OCI-LY1 (cell line): ENCODE results near the gene MAPKAPK3.

ENCODE experiments used
- H2AFZ ChIP-seq: fragments of 200-600 bp; sonication (generic), shearing (Covaris generic); 2 replicates; pipeline ENCODE4 v1.6.0; 2014; ENCODE audit warnings: antibody characterized with exemption, mild to moderate bottlenecking, low read length
- H3F3A ChIP-seq: fragments of 200-600 bp; sonication (generic), shearing (Covaris generic); 2 replicates; pipeline ENCODE4 v1.6.0; 2014; ENCODE audit warnings: mild to moderate bottlenecking, antibody characterized with exemption, low read length, moderate library complexity; ENCODE audit not compliant: insufficient read depth
- H3K27ac ChIP-seq: fragments of 200-600 bp; sonication (generic); 2 replicates; pipeline ENCODE4 v1.5.1; 2014; ENCODE audit warnings: low read length, mixed run types, mild to moderate bottlenecking, low read depth; ENCODE audit not compliant: poor library complexity, severe bottlenecking
- H3K27me3 ChIP-seq: fragments of 200-600 bp; sonication (generic); 2 replicates; pipeline ENCODE4 v1.6.0; 2014; ENCODE audit warnings: antibody characterized with exemption, mild to moderate bottlenecking, low read length, moderate library complexity; ENCODE audit not compliant: insufficient read depth
- H3K36me3 ChIP-seq: fragments of 200-600 bp; sonication (generic); 2 replicates; pipeline ENCODE4 v1.6.1; 2014; ENCODE audit warnings: mild to moderate bottlenecking, antibody characterized with exemption, low read length, moderate library complexity, mixed read lengths; ENCODE audit not compliant: insufficient read depth
- H3K4me1 ChIP-seq: fragments of 200-600 bp; sonication (generic); 2 replicates; pipeline ENCODE4 v1.5.1; 2014; ENCODE audit warnings: mild to moderate bottlenecking, low read length, moderate library complexity; ENCODE audit not compliant: insufficient read depth, severe bottlenecking
- H3K4me2 ChIP-seq: fragments of 200-600 bp; sonication (generic), shearing (Covaris generic); 2 replicates; pipeline ENCODE4 v1.6.1; 2014; ENCODE audit warnings: low read length
- H3K4me3 ChIP-seq: fragments of 200-600 bp; sonication (generic); 2 replicates; pipeline ENCODE4 v1.5.1; 2014; ENCODE audit warnings: low read length, low read depth, mild to moderate bottlenecking, mixed read lengths; ENCODE audit not compliant: poor library complexity, severe bottlenecking
- H3K79me2 ChIP-seq: fragments of 200-600 bp; shearing (Covaris generic); 2 replicates; pipeline ENCODE4 v1.6.1; 2016; ENCODE audit warnings: mixed run types, low read length, mixed read lengths; ENCODE audit not compliant: insufficient read depth
- H3K9ac ChIP-seq: fragments of 200-600 bp; sonication (generic), shearing (Covaris generic); 2 replicates; pipeline ENCODE4 v1.6.1; 2014; ENCODE audit warnings: mild to moderate bottlenecking, low read length, mixed read lengths
- H3K9me2 ChIP-seq: fragments of 200-600 bp; sonication (generic), shearing (Covaris generic); 2 replicates; pipeline ENCODE4 v1.6.1; 2014; ENCODE audit warnings: low read depth, mild to moderate bottlenecking, low read length, mixed read lengths
- H3K9me3 ChIP-seq: fragments of 200-600 bp; shearing (Covaris generic); 2 replicates; pipeline ENCODE4 v1.6.1; 2014; ENCODE audit warnings: low read length, mixed read lengths
- H4K20me1 ChIP-seq: fragments of 200-600 bp; sonication (generic), shearing (Covaris generic); 2 replicates; pipeline ENCODE4 v1.6.0; 2016; ENCODE audit warnings: mild to moderate bottlenecking, low read length; ENCODE audit not compliant: insufficient read depth
- EZH2 ChIP-seq: fragments of 200-600 bp; sonication (generic), shearing (Covaris generic); IDR thresholded peaks from 2 replicates; pipeline ENCODE4 v1.8.0; 2017; ENCODE audit warnings: borderline replicate concordance, mixed run types, mild to moderate bottlenecking, antibody characterized with exemption, low read length, moderate library complexity, mixed read lengths
- TF ChIP-seq, protein P1 (sequence below): fragments of 200-600 bp; sonication (generic), shearing (Covaris generic); IDR thresholded peaks from 2 replicates; pipeline ENCODE4 v1.5.1; 2017; ENCODE audit warnings: mild to moderate bottlenecking, antibody characterized with exemption, low read length, moderate library complexity, mixed read lengths

MAPKAPK3 gene

GRCh38 chr3:50570508-50571279 is 46.3 kb upstream of the MAPKAPK3 start:
- TF ChIP-seq, protein P1, sequence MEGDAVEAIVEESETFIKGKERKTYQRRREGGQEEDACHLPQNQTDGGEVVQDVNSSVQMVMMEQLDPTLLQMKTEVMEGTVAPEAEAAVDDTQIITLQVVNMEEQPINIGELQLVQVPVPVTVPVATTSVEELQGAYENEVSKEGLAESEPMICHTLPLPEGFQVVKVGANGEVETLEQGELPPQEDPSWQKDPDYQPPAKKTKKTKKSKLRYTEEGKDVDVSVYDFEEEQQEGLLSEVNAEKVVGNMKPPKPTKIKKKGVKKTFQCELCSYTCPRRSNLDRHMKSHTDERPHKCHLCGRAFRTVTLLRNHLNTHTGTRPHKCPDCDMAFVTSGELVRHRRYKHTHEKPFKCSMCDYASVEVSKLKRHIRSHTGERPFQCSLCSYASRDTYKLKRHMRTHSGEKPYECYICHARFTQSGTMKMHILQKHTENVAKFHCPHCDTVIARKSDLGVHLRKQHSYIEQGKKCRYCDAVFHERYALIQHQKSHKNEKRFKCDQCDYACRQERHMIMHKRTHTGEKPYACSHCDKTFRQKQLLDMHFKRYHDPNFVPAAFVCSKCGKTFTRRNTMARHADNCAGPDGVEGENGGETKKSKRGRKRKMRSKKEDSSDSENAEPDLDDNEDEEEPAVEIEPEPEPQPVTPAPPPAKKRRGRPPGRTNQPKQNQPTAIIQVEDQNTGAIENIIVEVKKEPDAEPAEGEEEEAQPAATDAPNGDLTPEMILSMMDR = no peak
- TF ChIP-seq EZH2 = no peak
- Histone ChIP-seq H3K9me3 (no peaks in the 10 kb centered on the region), H3K79me2 (no peaks in the 10 kb centered on the region), H3K9ac (no peak overlapping the region; the same call in 1 of the 2 replicates), H3K27ac (peak overlapping the region; percentile 32), H3K36me3 (no peaks in the 10 kb centered on the region), H3K4me1 (peaks cover 29% of the 10 kb centered on the region), H3K27me3 (no peaks in the 10 kb centered on the region), H2AFZ (no peak overlapping the region), H3K9me2 (no peaks in the 10 kb centered on the region), H3K4me2 (peak overlapping the region; percentile 89), H3F3A (no peaks in the 10 kb centered on the region), H4K20me1 (no peaks in the 10 kb centered on the region), H3K4me3 (peak overlapping the region; percentile 100)

DNA sequence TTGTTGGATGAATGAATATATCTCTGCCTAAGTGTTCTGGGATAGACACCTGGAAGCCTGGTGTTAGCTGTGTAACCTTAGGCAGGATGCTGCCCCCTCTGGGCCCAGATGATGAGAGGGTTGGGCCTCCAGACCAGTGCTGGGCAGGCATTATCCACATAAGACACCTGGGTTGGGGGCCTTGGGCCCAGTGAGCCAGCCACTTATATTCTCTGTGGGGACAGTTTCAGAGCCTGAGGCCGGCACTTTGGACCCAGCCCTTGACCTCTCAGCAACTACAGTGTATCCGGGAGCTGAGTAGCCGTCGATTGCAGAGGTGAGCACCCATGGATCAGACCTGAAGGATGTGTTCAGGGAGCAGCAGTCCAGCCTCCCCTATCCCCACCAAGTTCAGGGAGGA is 45.5 kb upstream of the MAPKAPK3 start:
- TF ChIP-seq, protein P1 = no peak
- TF ChIP-seq EZH2 = no peak
- no peaks in the 10 kb centered on the region for H3K9me2 ChIP-seq
- no peaks in the 10 kb centered on the region for H3K36me3 ChIP-seq
- no peak overlapping the region for H3K4me3 ChIP-seq
- no peak overlapping the region for H2AFZ ChIP-seq
- no peaks in the 10 kb centered on the region for H3K9me3 ChIP-seq
- peaks cover 29% of the 10 kb centered on the region for H3K4me1 ChIP-seq
- no peaks in the 10 kb centered on the region for H3K27me3 ChIP-seq
- no peaks in the 10 kb centered on the region for H3K79me2 ChIP-seq
- no peaks in the 10 kb centered on the region for H3F3A ChIP-seq
- no peaks in the 10 kb centered on the region for H4K20me1 ChIP-seq
- no peak overlapping the region for H3K27ac ChIP-seq
- H3K4me2 ChIP-seq = no peak overlapping the region
- H3K9ac ChIP-seq = no peak overlapping the region

DNA sequence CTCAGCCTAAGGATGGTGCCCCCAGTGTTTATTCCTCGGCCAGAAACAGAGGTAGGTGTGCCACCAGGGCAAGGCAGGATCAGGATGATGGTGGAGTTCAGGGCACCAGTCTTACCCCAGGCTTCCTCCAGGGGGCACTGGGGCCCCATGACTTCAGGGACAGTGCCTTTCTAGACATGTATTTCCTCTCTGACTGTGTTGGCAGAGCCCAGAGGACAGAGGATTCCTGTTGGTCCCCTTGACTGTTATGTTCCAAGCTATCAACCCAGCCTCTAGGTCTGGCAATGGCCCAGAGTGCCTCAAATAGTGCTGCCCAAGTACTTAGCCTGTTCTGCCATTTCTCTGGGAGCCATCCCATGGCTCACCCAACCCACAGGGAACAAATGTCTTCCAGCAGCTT is 44.8 kb upstream of the MAPKAPK3 start:
- H4K20me1 ChIP-seq = no peaks in the 10 kb centered on the region
- H3K4me3 ChIP-seq = no peak overlapping the region
- H3K27me3 ChIP-seq = no peaks in the 10 kb centered on the region
- no peaks in the 10 kb centered on the region for H3K36me3 ChIP-seq
- H3K9ac ChIP-seq = no peak overlapping the region
- TF ChIP-seq, protein P1 = peak; percentile 74
- no peak for TF ChIP-seq EZH2
- peaks cover 24% of the 10 kb centered on the region for H3K4me1 ChIP-seq
- no peak overlapping the region for H3K4me2 ChIP-seq
- no peaks in the 10 kb centered on the region for H3K9me3 ChIP-seq
- no peaks in the 10 kb centered on the region for H3K79me2 ChIP-seq
- H3F3A ChIP-seq = no peaks in the 10 kb centered on the region
- no peak overlapping the region for H3K27ac ChIP-seq
- H3K9me2 ChIP-seq = no peaks in the 10 kb centered on the region
- no peak overlapping the region for H2AFZ ChIP-seq
